GM13977 (cell line): ENCODE measurements around the gene ADGRF4.

Experiments used
- DNase-seq: peaks from one replicate; pipeline ENCODE4 v3.0.0; 2012; ENCODE audit warnings: low spot score
- in situ Hi-C: fragments of 300-500 bp; cut with MboI; formaldehyde crosslinking; loops from one replicate; pipeline ENCODE4 v1.12.0; 2022; ENCODE audit warnings: low sequenced_read_pairs, low pct_unique_long_range_greater_than_20kb, mixed read lengths, inconsistent platforms; ENCODE audit not compliant: unreplicated experiment
- TF ChIP-seq, protein P1 (sequence below): IDR thresholded peaks from 2 replicates; pipeline ENCODE4 v1.5.1; 2012; ENCODE audit warnings: mild to moderate bottlenecking, control low read depth; ENCODE audit not compliant: insufficient read depth; ENCODE audit errors: extremely low read depth, missing control alignments

The ADGRF4 gene, protein sequence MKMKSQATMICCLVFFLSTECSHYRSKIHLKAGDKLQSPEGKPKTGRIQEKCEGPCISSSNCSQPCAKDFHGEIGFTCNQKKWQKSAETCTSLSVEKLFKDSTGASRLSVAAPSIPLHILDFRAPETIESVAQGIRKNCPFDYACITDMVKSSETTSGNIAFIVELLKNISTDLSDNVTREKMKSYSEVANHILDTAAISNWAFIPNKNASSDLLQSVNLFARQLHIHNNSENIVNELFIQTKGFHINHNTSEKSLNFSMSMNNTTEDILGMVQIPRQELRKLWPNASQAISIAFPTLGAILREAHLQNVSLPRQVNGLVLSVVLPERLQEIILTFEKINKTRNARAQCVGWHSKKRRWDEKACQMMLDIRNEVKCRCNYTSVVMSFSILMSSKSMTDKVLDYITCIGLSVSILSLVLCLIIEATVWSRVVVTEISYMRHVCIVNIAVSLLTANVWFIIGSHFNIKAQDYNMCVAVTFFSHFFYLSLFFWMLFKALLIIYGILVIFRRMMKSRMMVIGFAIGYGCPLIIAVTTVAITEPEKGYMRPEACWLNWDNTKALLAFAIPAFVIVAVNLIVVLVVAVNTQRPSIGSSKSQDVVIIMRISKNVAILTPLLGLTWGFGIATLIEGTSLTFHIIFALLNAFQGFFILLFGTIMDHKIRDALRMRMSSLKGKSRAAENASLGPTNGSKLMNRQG

DNA sequence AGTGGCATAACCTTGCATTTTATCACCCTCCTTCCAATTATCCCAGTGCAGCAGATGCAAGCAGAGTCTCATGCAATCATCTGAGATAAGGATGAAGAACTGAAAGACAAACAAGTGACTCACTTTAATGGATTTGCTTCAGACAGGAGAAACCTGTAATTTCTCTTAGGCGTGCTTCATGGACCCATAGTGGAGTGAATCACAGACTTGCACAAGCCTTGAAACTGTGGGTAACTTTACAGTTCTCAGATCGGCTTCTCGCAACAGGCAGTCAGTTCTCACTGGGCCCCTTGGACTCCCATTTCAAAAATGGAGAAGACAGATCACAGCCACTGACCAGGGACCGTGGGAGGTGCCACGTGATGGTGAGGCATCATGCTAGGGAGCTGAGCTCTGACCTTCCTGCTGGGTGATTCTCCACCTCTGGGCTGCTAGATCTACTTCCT is at the start of gene ADGRF4:
TSS of gene ADGRF4 (plus strand) at position 239 of the 446 bp plus-strand sequence. CDS start 8,666 bp downstream, outside the sequence.
- DNase-seq = no peak
- in situ Hi-C loops = no loop called here
- TF ChIP-seq, protein P1, sequence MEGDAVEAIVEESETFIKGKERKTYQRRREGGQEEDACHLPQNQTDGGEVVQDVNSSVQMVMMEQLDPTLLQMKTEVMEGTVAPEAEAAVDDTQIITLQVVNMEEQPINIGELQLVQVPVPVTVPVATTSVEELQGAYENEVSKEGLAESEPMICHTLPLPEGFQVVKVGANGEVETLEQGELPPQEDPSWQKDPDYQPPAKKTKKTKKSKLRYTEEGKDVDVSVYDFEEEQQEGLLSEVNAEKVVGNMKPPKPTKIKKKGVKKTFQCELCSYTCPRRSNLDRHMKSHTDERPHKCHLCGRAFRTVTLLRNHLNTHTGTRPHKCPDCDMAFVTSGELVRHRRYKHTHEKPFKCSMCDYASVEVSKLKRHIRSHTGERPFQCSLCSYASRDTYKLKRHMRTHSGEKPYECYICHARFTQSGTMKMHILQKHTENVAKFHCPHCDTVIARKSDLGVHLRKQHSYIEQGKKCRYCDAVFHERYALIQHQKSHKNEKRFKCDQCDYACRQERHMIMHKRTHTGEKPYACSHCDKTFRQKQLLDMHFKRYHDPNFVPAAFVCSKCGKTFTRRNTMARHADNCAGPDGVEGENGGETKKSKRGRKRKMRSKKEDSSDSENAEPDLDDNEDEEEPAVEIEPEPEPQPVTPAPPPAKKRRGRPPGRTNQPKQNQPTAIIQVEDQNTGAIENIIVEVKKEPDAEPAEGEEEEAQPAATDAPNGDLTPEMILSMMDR = no peak

DNA sequence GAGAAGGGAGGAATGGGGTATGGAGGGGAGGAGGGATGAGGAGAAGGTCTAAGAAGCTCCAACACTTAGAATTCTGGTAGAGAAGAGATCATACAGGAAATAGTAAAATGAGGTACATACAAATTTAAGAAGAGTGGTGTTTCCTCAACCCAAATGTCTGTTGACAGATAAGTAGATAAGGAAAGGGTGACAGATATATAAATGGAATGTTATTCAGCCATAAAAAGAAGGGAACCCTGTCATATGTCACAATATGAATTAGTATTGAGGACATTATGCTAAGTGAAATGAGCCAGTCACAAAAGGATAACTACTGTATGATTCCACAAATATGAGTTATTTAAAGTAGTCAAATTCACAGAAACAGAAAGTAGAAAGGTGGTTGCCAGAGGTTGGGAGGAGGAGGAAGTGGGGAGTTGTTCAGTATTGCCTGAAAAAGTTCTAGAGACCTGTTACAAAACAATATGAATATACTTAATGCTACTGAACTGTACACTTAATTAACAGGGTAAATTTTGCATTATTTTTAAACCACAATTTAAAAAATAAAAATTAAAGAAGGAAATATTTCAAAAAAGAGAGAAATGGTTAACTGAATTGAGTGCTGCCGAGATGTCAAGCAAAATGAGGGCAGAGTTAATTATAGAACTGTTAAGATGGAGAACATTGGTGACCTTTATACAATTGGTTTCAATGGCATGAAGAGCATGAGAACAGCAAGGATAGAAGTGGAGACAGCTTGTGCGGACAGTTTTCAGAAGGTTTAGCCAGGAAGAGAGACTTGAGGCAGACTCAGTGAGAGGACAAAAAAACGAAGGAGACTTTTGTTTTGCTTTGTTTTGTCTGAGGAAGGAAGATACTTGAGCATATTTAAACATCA is 47.6 kb upstream of the ADGRF4 start:
- in situ Hi-C loops = no loop called here
- no peak for DNase-seq
- TF ChIP-seq, protein P1 = no peak

DNA sequence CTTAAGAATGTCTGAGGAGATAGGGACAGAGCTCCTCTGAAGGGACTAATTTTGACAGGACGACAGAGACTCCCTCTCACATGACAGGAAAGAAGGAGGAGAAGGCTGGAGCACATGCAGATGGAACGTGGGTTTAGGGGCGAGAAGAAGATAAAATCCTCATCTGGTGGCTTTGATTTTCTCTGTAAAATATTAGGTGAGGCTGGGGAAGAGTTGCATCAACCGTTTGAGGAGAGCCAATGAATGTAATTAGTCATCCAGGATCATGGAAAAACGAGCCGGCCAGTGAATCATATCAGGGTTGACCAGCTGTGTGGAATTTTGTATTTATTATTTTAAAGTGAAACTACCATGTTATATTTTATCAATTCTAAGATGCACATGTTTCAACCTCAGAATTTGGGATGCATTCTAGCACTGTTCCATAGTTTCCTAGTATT is 46.9 kb upstream of the ADGRF4 start:
- TF ChIP-seq, protein P1 = no peak
- in situ Hi-C loops = no loop called here
- no peak for DNase-seq

DNA sequence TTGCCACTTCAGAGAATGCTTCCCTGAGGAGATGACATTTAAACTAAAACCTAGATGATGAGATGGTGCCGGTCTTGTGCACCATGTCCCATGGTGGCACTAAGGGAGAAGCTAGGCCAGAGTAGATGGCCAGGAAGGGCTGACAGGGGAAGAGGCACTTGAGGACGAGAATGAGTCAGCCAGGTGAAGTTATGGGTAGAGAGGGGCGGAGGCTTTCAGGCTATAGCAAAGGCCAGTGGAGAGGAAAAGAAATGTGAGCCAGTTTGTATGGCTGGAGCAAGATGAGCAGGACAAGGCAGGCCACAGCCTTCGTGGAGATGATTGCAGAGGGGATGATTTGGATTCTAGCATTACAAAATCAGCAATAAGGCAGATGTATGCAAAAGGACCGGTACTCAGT is 44.7 kb upstream of the ADGRF4 start:
- in situ Hi-C loops = no loop called here
- no peak for DNase-seq
- TF ChIP-seq, protein P1 = no peak

DNA sequence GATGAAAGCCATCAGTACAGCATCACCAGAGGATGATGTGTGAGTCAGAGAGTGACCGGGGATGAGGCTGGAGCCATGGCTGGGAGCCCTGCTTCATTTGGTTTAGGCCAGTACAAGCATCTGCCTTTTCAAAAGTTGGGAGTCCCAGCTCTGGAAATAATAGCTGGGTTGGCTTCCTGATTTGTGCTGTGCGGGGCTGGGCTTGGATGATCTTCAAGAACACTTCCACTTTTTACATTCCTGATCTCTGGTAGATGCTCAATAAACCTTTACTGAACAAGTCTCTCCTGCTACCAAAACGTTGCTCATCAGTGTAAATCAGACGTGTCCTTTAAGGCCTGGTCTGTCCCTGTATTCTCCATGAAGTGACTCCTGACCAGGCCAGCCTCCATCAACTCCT is 44.1 kb upstream of the ADGRF4 start:
- DNase-seq = no peak
- TF ChIP-seq, protein P1 = no peak
- in situ Hi-C loops = no loop called here

DNA sequence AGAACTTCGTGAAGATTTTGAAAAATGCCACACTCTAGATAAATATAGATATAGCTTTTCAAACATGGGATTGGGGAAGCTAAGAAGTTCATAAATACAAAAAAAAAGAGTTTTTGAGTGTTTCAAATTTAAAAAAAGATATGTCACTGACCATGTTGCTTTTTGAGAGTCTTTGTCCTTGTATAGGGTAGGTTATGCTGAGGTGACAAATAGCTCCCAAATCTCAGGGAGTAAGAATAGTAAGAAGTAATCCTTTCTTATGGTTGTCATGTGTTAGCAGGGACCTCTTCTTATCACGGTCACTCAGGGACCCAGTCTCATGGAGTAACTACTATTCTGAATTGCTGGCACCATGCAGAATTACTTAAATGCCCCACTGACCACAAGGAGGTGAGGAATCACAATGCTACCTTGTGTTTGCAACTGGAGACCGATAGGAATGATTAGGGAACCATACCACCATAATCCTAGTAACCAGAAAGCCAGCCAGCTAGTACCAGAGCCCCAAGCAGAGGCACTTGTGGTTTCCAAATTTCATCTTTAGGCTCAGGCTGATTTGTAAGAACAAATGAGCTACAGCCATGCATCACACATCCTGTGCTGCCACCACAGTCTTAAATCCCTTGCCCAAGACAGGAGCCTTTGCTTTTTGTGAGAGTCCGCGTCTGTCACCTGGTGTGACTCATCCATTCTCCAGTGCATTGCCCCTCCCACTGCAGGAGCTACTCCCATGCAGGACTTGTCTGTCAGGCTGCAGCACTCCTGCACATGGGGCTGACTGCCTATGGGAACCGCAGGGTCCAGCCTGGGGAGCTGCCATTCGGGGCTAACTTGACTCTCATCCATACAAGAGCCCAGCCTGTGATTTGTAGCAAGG is 42.4 kb upstream of the ADGRF4 start:
- DNase-seq = no peak
- in situ Hi-C loops = no loop called here
- TF ChIP-seq, protein P1 = no peak
